GM12878 (cell line): ENCODE measurements around the gene TBC1D10A. TPM values are rescaled to one million over a fixed set of nuclear protein-coding genes. Genes with fewer than 3 reads are reported as not detected.

ENCODE experiments used
- CBX3 ChIP-seq: fragments of 200-600 bp; sonication (generic); IDR thresholded peaks from 2 replicates; pipeline ENCODE4 v1.6.1; 2016; ENCODE audit warnings: low read depth, borderline replicate concordance
- CHD2 ChIP-seq: IDR thresholded peaks from 2 replicates; pipeline ENCODE4 v1.6.1; 2011; ENCODE audit warnings: low read depth, low read length, improper control_type of control experiment, borderline replicate concordance
- EP300 ChIP-seq, 2 experiments: fragments of 150-350 bp in 1 of 2; IDR thresholded peaks; 2 replicates each; pipeline ENCODE4 v1.6.1; 2011 to 2012; ENCODE audit warnings: low read depth in 2 of 2, low read length in 2 of 2, borderline replicate concordance in 1 of 2, improper control_type of control experiment in 1 of 2, inconsistent platforms in 1 of 2; ENCODE audit not compliant: control insufficient read depth in 1 of 2
- ESRRA ChIP-seq: IDR thresholded peaks from 2 replicates; pipeline ENCODE4 v1.6.1; 2012; ENCODE audit warnings: mild to moderate bottlenecking, low read length, improper control_type of control experiment
- FOS ChIP-seq: IDR thresholded peaks from 3 replicates; pipeline ENCODE4 v1.6.1; 2011; ENCODE audit warnings: borderline replicate concordance; ENCODE audit not compliant: insufficient read length; ENCODE audit errors: extremely low read depth
- HDAC2 ChIP-seq: fragments of 200-600 bp; sonication (generic); IDR thresholded peaks from 2 replicates; pipeline ENCODE4 v1.6.1; 2017
- HDGF ChIP-seq: fragments of 450-650 bp; IDR thresholded peaks from 2 replicates; pipeline ENCODE4 v1.6.1; 2016; ENCODE audit warnings: antibody characterized with exemption
- IKZF2 ChIP-seq, 2 experiments: fragments of 450-650 bp; IDR thresholded peaks; 2 replicates each; pipeline ENCODE4 v1.6.1; 2017; ENCODE audit warnings: mild to moderate bottlenecking in 2 of 2, moderate library complexity in 2 of 2
- KLF5 ChIP-seq: fragments of 450-650 bp; IDR thresholded peaks from 2 replicates; pipeline ENCODE4 v1.6.1; 2014; ENCODE audit warnings: mild to moderate bottlenecking; ENCODE audit not compliant: partially characterized antibody
- NFXL1 ChIP-seq: fragments of 450-650 bp; IDR thresholded peaks from 2 replicates; pipeline ENCODE4 v1.6.1; 2017; ENCODE audit warnings: antibody characterized with exemption, mild to moderate bottlenecking, borderline replicate concordance
- NR2C1 ChIP-seq: fragments of 450-650 bp; IDR thresholded peaks from 2 replicates; pipeline ENCODE4 v1.6.1; 2017; ENCODE audit warnings: antibody characterized with exemption, mild to moderate bottlenecking, moderate library complexity
- POU2F2 ChIP-seq: IDR thresholded peaks from 3 replicates; pipeline ENCODE4 v1.6.1; 2011; ENCODE audit warnings: low read depth, mild to moderate bottlenecking, low read length, borderline replicate concordance
- RB1 ChIP-seq: fragments of 450-650 bp; formaldehyde crosslinking; IDR thresholded peaks from 2 replicates; pipeline ENCODE4 v1.6.1; 2017; ENCODE audit warnings: mild to moderate bottlenecking, borderline replicate concordance
- RUNX3 ChIP-seq: IDR thresholded peaks from 2 replicates; pipeline ENCODE4 v1.6.1; 2012; ENCODE audit warnings: low read length, inconsistent platforms
- SMAD1 ChIP-seq: fragments of 450-650 bp; IDR thresholded peaks from 2 replicates; pipeline ENCODE4 v1.6.1; 2018; ENCODE audit warnings: mild to moderate bottlenecking, low read depth; ENCODE audit not compliant: partially characterized antibody
- SMC3 ChIP-seq: IDR thresholded peaks from 2 replicates; pipeline ENCODE4 v1.6.1; 2011; ENCODE audit warnings: low read length, improper control_type of control experiment, borderline replicate concordance
- STAT3 ChIP-seq: IDR thresholded peaks from 2 replicates; pipeline ENCODE4 v1.6.1; 2011; ENCODE audit warnings: low read depth, low read length, improper control_type of control experiment
- ZBED1 ChIP-seq: IDR thresholded peaks from 2 replicates; pipeline ENCODE4 v1.6.1; 2016; ENCODE audit warnings: borderline replicate concordance
- polyA plus RNA-seq, 11 experiments: library from polyadenylated mRNA; depleted of rRNA in 4 of 11; unstranded in 6 of 11; stranded (reverse) in 5 of 11; fragments of >200 nt; fragmentation: Nextera tagmentation in 4 of 11; fragmentation: Illumina TruSeq in 1 of 11; extraction: Ambion mirVana in 4 of 11; extraction: Trizol in 1 of 11; gene quantifications; 1 replicate in 1 of 11; 2 replicates in 10 of 11; pipeline versions ENCODE4 v1.2.1 to v1.2.3, GENCODE V29; 2011 to 2016; ENCODE audit warnings: inconsistent platforms in 2 of 11, missing spikeins in 2 of 11, low read depth in 1 of 11
- total RNA-seq, 4 experiments: library from RNA; depleted of rRNA in 3 of 4; stranded (reverse); fragments of >200 nt in 3 of 4; fragmentation: Illumina TruSeq in 1 of 4; extraction: Trizol in 1 of 4; gene quantifications; 2 replicates each; pipeline versions ENCODE4 v1.2.1 to v1.2.3, GENCODE V29; 2013 to 2021
- TF ChIP-seq, protein P1 (sequence below): fragments of 450-650 bp; IDR thresholded peaks from 2 replicates; pipeline ENCODE4 v1.6.1; 2017; ENCODE audit warnings: antibody characterized with exemption, mild to moderate bottlenecking, moderate library complexity
- TF ChIP-seq, protein P2 (sequence below): IDR thresholded peaks from 2 replicates; pipeline ENCODE4 v1.6.1; 2012; ENCODE audit warnings: low read length, inconsistent platforms
- TF ChIP-seq, protein P3 (sequence below): fragments of 450-650 bp; formaldehyde crosslinking; IDR thresholded peaks from 2 replicates; pipeline ENCODE4 v1.5.0; 2022; ENCODE audit warnings: mild to moderate bottlenecking, missing genetic modification characterization

The TBC1D10A gene
- total and polyA plus RNA-seq, 10 of the 15 experiments (the other 5 are each of a cell fraction or from before 2014, with no cell fraction given) = 0.27 to 25.7 (median 15.3) TPM

DNA sequence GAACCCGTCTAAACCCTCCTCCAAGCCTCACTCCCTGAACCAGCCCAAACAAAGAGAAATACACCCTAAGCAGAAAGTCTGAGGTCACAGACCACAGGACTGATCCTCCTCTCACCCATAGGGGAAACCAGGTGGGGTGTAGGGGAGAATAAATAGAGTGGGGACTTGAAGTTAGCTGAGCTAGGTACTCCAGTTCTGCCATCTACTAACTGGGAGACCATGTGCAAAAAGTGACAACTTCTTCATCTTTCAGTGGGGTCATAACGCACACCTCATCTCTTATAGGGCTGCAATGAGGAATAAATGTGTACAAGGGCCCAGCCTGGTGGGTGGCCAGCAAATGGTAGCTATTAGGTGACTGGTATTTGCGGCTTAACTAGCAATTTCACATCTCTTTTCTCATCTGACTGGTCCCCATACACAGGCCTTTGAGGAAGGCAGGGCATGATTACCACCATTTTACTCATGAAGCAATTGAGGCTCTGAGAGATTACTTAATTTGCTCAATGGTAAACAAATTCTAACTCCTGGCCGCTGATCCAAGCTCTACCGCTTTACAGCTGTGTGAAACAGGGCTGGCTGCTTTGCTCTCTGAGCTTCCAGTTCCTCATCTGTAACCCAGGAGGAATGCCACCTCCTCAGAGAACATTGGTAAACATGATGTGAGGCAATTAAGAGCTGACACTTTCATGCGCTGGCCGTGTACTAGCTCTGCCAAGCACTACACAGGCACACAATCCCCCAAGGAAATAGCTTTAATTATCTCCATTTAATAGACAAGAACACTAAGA is 16.6 kb downstream of the TBC1D10A start (continued):
- TF ChIP-seq, protein P1, sequence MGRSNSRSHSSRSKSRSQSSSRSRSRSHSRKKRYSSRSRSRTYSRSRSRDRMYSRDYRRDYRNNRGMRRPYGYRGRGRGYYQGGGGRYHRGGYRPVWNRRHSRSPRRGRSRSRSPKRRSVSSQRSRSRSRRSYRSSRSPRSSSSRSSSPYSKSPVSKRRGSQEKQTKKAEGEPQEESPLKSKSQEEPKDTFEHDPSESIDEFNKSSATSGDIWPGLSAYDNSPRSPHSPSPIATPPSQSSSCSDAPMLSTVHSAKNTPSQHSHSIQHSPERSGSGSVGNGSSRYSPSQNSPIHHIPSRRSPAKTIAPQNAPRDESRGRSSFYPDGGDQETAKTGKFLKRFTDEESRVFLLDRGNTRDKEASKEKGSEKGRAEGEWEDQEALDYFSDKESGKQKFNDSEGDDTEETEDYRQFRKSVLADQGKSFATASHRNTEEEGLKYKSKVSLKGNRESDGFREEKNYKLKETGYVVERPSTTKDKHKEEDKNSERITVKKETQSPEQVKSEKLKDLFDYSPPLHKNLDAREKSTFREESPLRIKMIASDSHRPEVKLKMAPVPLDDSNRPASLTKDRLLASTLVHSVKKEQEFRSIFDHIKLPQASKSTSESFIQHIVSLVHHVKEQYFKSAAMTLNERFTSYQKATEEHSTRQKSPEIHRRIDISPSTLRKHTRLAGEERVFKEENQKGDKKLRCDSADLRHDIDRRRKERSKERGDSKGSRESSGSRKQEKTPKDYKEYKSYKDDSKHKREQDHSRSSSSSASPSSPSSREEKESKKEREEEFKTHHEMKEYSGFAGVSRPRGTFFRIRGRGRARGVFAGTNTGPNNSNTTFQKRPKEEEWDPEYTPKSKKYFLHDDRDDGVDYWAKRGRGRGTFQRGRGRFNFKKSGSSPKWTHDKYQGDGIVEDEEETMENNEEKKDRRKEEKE = no peak
- TF ChIP-seq CHD2 (no peak), NFXL1 (no peak), NR2C1 (no peak), ZBED1 (0 out of 2 replicates have a peak, but pooled peaks have one; percentile 44), HDAC2 (no peak), CBX3 (no peak), RB1 (no peak), RUNX3 (peak; percentile 89), FOS (no peak), EP300 (IDR thresholded peaks at IDR 0.05; ENCODE audit: borderline replicate concordance in 1 of 2, control insufficient read depth in 1 of 2, low read depth in 2 of 2, low read length in 2 of 2) (no peak; a peak in 1 of 4 replicates), STAT3 (no peak; the same call in 1 of the 2 replicates), ESRRA (no peak), SMC3 (no peak), HDGF (no peak), POU2F2 (no peak; the same call in 2 of the 3 replicates), SMAD1 (no peak), KLF5 (no peak), IKZF2 (IDR thresholded peaks at IDR 0.05) (peak in 1 of 2 experiments; percentile 27; a peak in 2 of 4 replicates)
- TF ChIP-seq, protein P2, sequence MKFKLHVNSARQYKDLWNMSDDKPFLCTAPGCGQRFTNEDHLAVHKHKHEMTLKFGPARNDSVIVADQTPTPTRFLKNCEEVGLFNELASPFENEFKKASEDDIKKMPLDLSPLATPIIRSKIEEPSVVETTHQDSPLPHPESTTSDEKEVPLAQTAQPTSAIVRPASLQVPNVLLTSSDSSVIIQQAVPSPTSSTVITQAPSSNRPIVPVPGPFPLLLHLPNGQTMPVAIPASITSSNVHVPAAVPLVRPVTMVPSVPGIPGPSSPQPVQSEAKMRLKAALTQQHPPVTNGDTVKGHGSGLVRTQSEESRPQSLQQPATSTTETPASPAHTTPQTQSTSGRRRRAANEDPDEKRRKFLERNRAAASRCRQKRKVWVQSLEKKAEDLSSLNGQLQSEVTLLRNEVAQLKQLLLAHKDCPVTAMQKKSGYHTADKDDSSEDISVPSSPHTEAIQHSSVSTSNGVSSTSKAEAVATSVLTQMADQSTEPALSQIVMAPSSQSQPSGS = no peak; the same call in 1 of the 2 replicates
- TF ChIP-seq, protein P3, sequence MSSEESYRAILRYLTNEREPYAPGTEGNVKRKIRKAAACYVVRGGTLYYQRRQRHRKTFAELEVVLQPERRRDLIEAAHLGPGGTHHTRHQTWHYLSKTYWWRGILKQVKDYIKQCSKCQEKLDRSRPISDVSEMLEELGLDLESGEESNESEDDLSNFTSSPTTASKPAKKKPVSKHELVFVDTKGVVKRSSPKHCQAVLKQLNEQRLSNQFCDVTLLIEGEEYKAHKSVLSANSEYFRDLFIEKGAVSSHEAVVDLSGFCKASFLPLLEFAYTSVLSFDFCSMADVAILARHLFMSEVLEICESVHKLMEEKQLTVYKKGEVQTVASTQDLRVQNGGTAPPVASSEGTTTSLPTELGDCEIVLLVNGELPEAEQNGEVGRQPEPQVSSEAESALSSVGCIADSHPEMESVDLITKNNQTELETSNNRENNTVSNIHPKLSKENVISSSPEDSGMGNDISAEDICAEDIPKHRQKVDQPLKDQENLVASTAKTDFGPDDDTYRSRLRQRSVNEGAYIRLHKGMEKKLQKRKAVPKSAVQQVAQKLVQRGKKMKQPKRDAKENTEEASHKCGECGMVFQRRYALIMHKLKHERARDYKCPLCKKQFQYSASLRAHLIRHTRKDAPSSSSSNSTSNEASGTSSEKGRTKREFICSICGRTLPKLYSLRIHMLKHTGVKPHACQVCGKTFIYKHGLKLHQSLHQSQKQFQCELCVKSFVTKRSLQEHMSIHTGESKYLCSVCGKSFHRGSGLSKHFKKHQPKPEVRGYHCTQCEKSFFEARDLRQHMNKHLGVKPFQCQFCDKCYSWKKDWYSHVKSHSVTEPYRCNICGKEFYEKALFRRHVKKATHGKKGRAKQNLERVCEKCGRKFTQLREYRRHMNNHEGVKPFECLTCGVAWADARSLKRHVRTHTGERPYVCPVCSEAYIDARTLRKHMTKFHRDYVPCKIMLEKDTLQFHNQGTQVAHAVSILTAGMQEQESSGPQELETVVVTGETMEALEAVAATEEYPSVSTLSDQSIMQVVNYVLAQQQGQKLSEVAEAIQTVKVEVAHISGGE (CRISPR knock-in tag) = no peak
